Vagina (tissue), 2 donors: ENCODE data around the gene CDH7. TPM values are rescaled to one million over a fixed set of nuclear protein-coding genes. Genes with fewer than 3 reads are reported as not detected.

ENCODE experiments used
- DNase-seq, 2 donors: peaks; one replicate each; pipeline ENCODE4 v3.0.0-alpha.2; 2017; ENCODE audit errors: extremely low spot score in 2 of 2
- H3K27ac ChIP-seq: fragments of 200-600 bp; sonication (generic); one replicate; pipeline ENCODE4 v1.5.1; 2019
- H3K27me3 ChIP-seq: fragments of 200-600 bp; sonication (generic); one replicate; pipeline ENCODE4 v1.5.1; 2019
- H3K36me3 ChIP-seq, 2 donors: fragments of 200-600 bp; sonication (generic); one replicate each; pipeline ENCODE4 v1.5.1; 2017 to 2019
- H3K4me1 ChIP-seq: fragments of 200-600 bp; sonication (generic); one replicate; pipeline ENCODE4 v1.5.1; 2019
- H3K4me3 ChIP-seq, 2 donors: fragments of 200-600 bp; sonication (generic); 1 replicate in 1 of 2; 2 replicates in 1 of 2; pipeline ENCODE4 v1.5.1; 2016 to 2019
- H3K9me3 ChIP-seq: fragments of 200-600 bp; sonication (generic); one replicate; pipeline ENCODE4 v1.5.1; 2019
- CTCF ChIP-seq, 3 experiments: fragments of 450-650 bp in 2 of 3; fragments of 200-600 bp in 1 of 3; sonication (generic) in 1 of 3; IDR thresholded peaks; one replicate each; pipeline ENCODE4 v1.5.1; 2017 to 2019; ENCODE audit warnings: antibody characterized with exemption in 3 of 3, mild to moderate bottlenecking in 2 of 3, moderate library complexity in 2 of 3
- POLR2A ChIP-seq, 2 donors: fragments of 450-650 bp; IDR thresholded peaks; one replicate each; pipeline ENCODE4 v1.6.1; 2017; ENCODE audit warnings: antibody characterized with exemption in 2 of 2, mild to moderate bottlenecking in 2 of 2, moderate library complexity in 2 of 2
- POLR2AphosphoS5 ChIP-seq, 2 donors: sonication (generic); formaldehyde crosslinking; IDR thresholded peaks; one replicate each; pipeline ENCODE4 v1.9.0; 2017; ENCODE audit warnings: antibody characterized with exemption in 2 of 2, mild to moderate bottlenecking in 2 of 2, low read depth in 1 of 2; ENCODE audit not compliant: insufficient read depth in 1 of 2
- intact Hi-C: fragments of 100-400 bp; cut with DNase I; formaldehyde crosslinking; loops from one replicate; pipeline ENCODE4 v1.15.1; 2023
- total RNA-seq: library from RNA; depleted of rRNA; stranded (reverse); fragments of >200 nt; gene quantifications from one replicate; pipeline ENCODE4 v1.2.3, GENCODE V29; 2016

CDH7 gene
- total RNA-seq, 1 donor from 2014 or later, result not detected

GRCh38 chr18:65846107-65846506 lies 95.3 kb downstream of the CDH7 start:
- Histone ChIP-seq H3K4me3 (no peak overlapping the region), H3K4me1 (no peaks in the 10 kb centered on the region), H3K36me3 (no peaks in the 10 kb centered on the region), H3K9me3 (no peaks in the 10 kb centered on the region), H3K27me3 (no peaks in the 10 kb centered on the region), H3K27ac (no peak overlapping the region)
- DNase-seq, result no peak
- no peak for TF ChIP-seq CTCF (IDR thresholded peaks at IDR 0.05)
- intact Hi-C loops, result no loop called here

- no peak for DNase-seq
- no peaks in the 10 kb centered on the region for H3K27me3 ChIP-seq
- TF ChIP-seq POLR2A (IDR thresholded peaks at IDR 0.05) (no peak), CTCF (IDR thresholded peaks at IDR 0.05) (no peak), POLR2AphosphoS5 (IDR thresholded peaks at IDR 0.05; ENCODE audit: insufficient read depth in 1 of 2, low read depth in 1 of 2) (no peak)
- no peaks in the 10 kb centered on the region for H3K36me3 ChIP-seq
- H3K4me3 ChIP-seq, result no peak overlapping the region
- no peaks in the 10 kb centered on the region for H3K4me1 ChIP-seq
- no peaks in the 10 kb centered on the region for H3K9me3 ChIP-seq
- intact Hi-C loops, result no loop called here
- H3K27ac ChIP-seq, result no peak overlapping the region
These were observed 101.5 kb downstream of the CDH7 start for GRCh38 chr18:65852273-65852672.

- Histone ChIP-seq H3K36me3 (no peaks in the 10 kb centered on the region), H3K4me3 (no peak overlapping the region), H3K4me1 (no peaks in the 10 kb centered on the region), H3K9me3 (no peaks in the 10 kb centered on the region), H3K27ac (no peak overlapping the region), H3K27me3 (no peaks in the 10 kb centered on the region)
- TF ChIP-seq POLR2AphosphoS5 (IDR thresholded peaks at IDR 0.05; ENCODE audit: insufficient read depth in 1 of 2, low read depth in 1 of 2) (no peak), CTCF (IDR thresholded peaks at IDR 0.05) (no peak), POLR2A (IDR thresholded peaks at IDR 0.05) (no peak)
- intact Hi-C loops, result no loop called here
- no peak for DNase-seq
These were observed 108.3 kb downstream of the CDH7 start for GRCh38 chr18:65859075-65859474.

- Histone ChIP-seq H3K36me3 (no peaks in the 10 kb centered on the region), H3K9me3 (no peaks in the 10 kb centered on the region)
- intact Hi-C loops, result no loop called here
These were observed 118.7 kb downstream of the CDH7 start for GRCh38 chr18:65869527-65869926.

GRCh38 chr18:65876310-65876709 lies 125.5 kb downstream of the CDH7 start:
- Histone ChIP-seq H3K4me1 (no peaks in the 10 kb centered on the region), H3K36me3 (no peaks in the 10 kb centered on the region), H3K4me3 (no peak overlapping the region), H3K27me3 (no peaks in the 10 kb centered on the region), H3K9me3 (no peaks in the 10 kb centered on the region), H3K27ac (no peak overlapping the region)
- no peak for DNase-seq
- TF ChIP-seq CTCF (IDR thresholded peaks at IDR 0.05) (no peak), POLR2AphosphoS5 (IDR thresholded peaks at IDR 0.05; ENCODE audit: insufficient read depth in 1 of 2, low read depth in 1 of 2) (no peak), POLR2A (IDR thresholded peaks at IDR 0.05) (no peak)
- intact Hi-C loops, result no loop called here

More at GRCh38 chr18:65869527-65869926, 118.7 kb downstream of the CDH7 start:
- Histone ChIP-seq H3K4me3 (no peak overlapping the region), H3K4me1 (no peaks in the 10 kb centered on the region), H3K27me3 (no peaks in the 10 kb centered on the region), H3K27ac (no peak overlapping the region)
- TF ChIP-seq CTCF (IDR thresholded peaks at IDR 0.05), result no peak
- TF ChIP-seq POLR2A (IDR thresholded peaks at IDR 0.05), result no peak
- TF ChIP-seq POLR2AphosphoS5 (IDR thresholded peaks at IDR 0.05; ENCODE audit: insufficient read depth in 1 of 2, low read depth in 1 of 2), result no peak
- no peak for DNase-seq
